GM21723 (cell line): ENCODE measurements around the gene CDX1.
"Not testable (repeated sequence)": the region's sequence is repeated elsewhere in the genome, so short reads cannot be mapped to it uniquely, and the experiment has no call there.

Experiments
- ATAC-seq: cut with Tn5 transposase; IDR thresholded peaks from one replicate; pipeline ENCODE4 v1.9.1; 2021; ENCODE audit warnings: mild to moderate bottlenecking, moderate library complexity; ENCODE audit not compliant: unreplicated experiment

Gene CDX1

GRCh38 chr5:150224483-150225027, 58.0 kb downstream of the CDX1 start:
- no peak for ATAC-seq

GRCh38 chr5:150227036-150227435, 60.5 kb downstream of the CDX1 start:
- ATAC-seq, result no peak

- ATAC-seq, result no peak
These were observed 61.2 kb downstream of the CDX1 start for GRCh38 chr5:150227606-150228273.

- ATAC-seq, result no peak
These were observed 63.0 kb downstream of the CDX1 start for GRCh38 chr5:150229571-150229970.

- ATAC-seq, result no peak
These were observed 64.3 kb downstream of the CDX1 start for GRCh38 chr5:150230842-150231241.

- not testable (repeated sequence) for ATAC-seq
These were observed 67.1 kb downstream of the CDX1 start for GRCh38 chr5:150233706-150234105.
